B cell (primary cell): ENCODE data around the gene APOA5. TPM values are rescaled to one million over a fixed set of nuclear protein-coding genes. Genes with fewer than 3 reads are reported as not detected.

Experiments
- ATAC-seq: fragments of 200-7000 bp; cut with Tn5 transposase; one replicate; pipeline ENCODE4 v1.10.0; 2021; ENCODE audit warnings: low read depth, mild to moderate bottlenecking, moderate number of reproducible peaks, moderate library complexity
- CTCF ChIA-PET: fragments of 350-600 bp; sonication (Branson Sonifier 250); formaldehyde crosslinking; loops from one replicate; lab custom pipeline; 2021; ENCODE audit warnings: antibody characterized with exemption, inconsistent platforms; lab: Charles Lee
- POLR2A ChIA-PET: fragments of 350-600 bp; sonication (Branson Sonifier 250); formaldehyde crosslinking; loops from one replicate; lab custom pipeline; 2021; ENCODE audit warnings: antibody characterized with exemption; lab: Charles Lee
- DNase-seq: peaks from one replicate; pipeline ENCODE4 v3.0.0; 2013
- H2AFZ ChIP-seq: 2 replicates; pipeline ENCODE4 v1.6.1; 2012; ENCODE audit warnings: mild to moderate bottlenecking, low read depth, low read length; ENCODE audit not compliant: insufficient read depth, poor library complexity, severe bottlenecking
- H3K27ac ChIP-seq, 2 donors: 1 replicate in 1 of 2; 2 replicates in 1 of 2; pipeline ENCODE4 v1.5.1; 2012 to 2013; ENCODE audit warnings: low read length in 2 of 2, mild to moderate bottlenecking in 2 of 2, moderate library complexity in 1 of 2
- H3K27me3 ChIP-seq, 4 experiments: fragments of 200-600 bp in 1 of 4; sonication (generic) in 1 of 4; replicated peaks in 1 of 4; 1 replicate in 2 of 4; 2 replicates in 2 of 4; pipeline versions ENCODE4 v1.6.1 to v1.7.0; 2013 to 2016; ENCODE audit warnings: low read length in 3 of 4, mild to moderate bottlenecking in 2 of 4, mixed read lengths in 1 of 4, moderate library complexity in 1 of 4; ENCODE audit not compliant: insufficient read depth in 4 of 4, control insufficient read depth in 3 of 4; ENCODE audit errors: control extremely low read depth in 1 of 4
- H3K36me3 ChIP-seq, 2 experiments: replicated peaks in 1 of 2; 1 replicate in 1 of 2; 2 replicates in 1 of 2; pipeline versions ENCODE4 v1.6.1 to v1.7.1; 2013; ENCODE audit warnings: low read length in 1 of 2; ENCODE audit not compliant: insufficient read depth in 2 of 2, control insufficient read depth in 1 of 2; ENCODE audit errors: control extremely low read depth in 1 of 2, extremely low read depth in 1 of 2
- H3K4me1 ChIP-seq, 2 donors: fragments of 200-600 bp in 1 of 2; sonication (generic) in 1 of 2; 1 replicate in 1 of 2; 2 replicates in 1 of 2; pipeline versions ENCODE4 v1.5.1 to v1.6.1; 2013 to 2017; ENCODE audit warnings: low read length in 2 of 2; ENCODE audit not compliant: control insufficient read depth in 2 of 2, insufficient read depth in 2 of 2
- H3K4me2 ChIP-seq: replicated peaks from 2 replicates; pipeline ENCODE3; 2012; ENCODE audit warnings: mild to moderate bottlenecking, low read depth, low read length; ENCODE audit not compliant: poor library complexity, severe bottlenecking
- H3K4me3 ChIP-seq, 5 experiments: fragments of 200-600 bp in 1 of 5; sonication (generic) in 1 of 5; 1 replicate in 3 of 5; 2 replicates in 2 of 5; pipeline versions ENCODE4 v1.5.1 to v1.7.0; 2011 to 2016; ENCODE audit warnings: low read length in 4 of 5, mild to moderate bottlenecking in 4 of 5, low read depth in 2 of 5, control low read depth in 1 of 5, moderate library complexity in 1 of 5; ENCODE audit not compliant: insufficient read depth in 1 of 5; ENCODE audit errors: control extremely low read depth in 1 of 5, extremely low read depth in 1 of 5
- H3K79me2 ChIP-seq: fragments of 200-600 bp; sonication (generic); one replicate; pipeline ENCODE4 v1.6.0; 2016; ENCODE audit warnings: low read length; ENCODE audit not compliant: control insufficient read depth, insufficient read depth
- H3K9ac ChIP-seq: fragments of 200-600 bp; sonication (generic); 2 replicates; pipeline ENCODE4 v1.6.1; 2017; ENCODE audit warnings: mild to moderate bottlenecking, low read length, moderate library complexity
- H3K9me3 ChIP-seq, 3 donors: one replicate each; pipeline versions ENCODE4 v1.6.1 to v1.7.1; 2013; ENCODE audit warnings: low read length in 2 of 3; ENCODE audit not compliant: control insufficient read depth in 2 of 3, insufficient read depth in 1 of 3; ENCODE audit errors: control extremely low read depth in 1 of 3
- H4K20me1 ChIP-seq: 2 replicates; pipeline ENCODE4 v1.6.0; 2012; ENCODE audit warnings: mild to moderate bottlenecking, low read length; ENCODE audit not compliant: insufficient read depth, control insufficient read depth, poor library complexity, severe bottlenecking
- H3K27ac Mint-ChIP-seq: one replicate; pipeline ENCODE4 v1.8.0; 2021; ENCODE audit warnings: mixed read lengths
- H3K27me3 Mint-ChIP-seq: one replicate; pipeline ENCODE4 v1.8.0; 2021; ENCODE audit warnings: mixed read lengths
- H3K4me1 Mint-ChIP-seq: one replicate; pipeline ENCODE4 v1.8.0; 2021; ENCODE audit warnings: mixed read lengths
- H3K4me3 Mint-ChIP-seq: one replicate; pipeline ENCODE4 v1.8.0; 2021; ENCODE audit warnings: mixed read lengths
- H3K9me3 Mint-ChIP-seq: one replicate; pipeline ENCODE4 v1.8.0; 2022; ENCODE audit warnings: mixed read lengths; ENCODE audit not compliant: insufficient read depth
- EZH2 ChIP-seq: IDR thresholded peaks from 2 replicates; pipeline ENCODE4 v1.6.1; 2012; ENCODE audit warnings: borderline replicate concordance, low read depth, mild to moderate bottlenecking, moderate library complexity, low read length; ENCODE audit not compliant: insufficient read depth, poor library complexity, severe bottlenecking
- WGBS: methylation state at CpG from one replicate; pipeline ENCODE4 v1.1.5; 2013; ENCODE audit warnings: missing lambda C conversion rate; ENCODE audit not compliant: insufficient coverage; 5-methylcytosine and 5-hydroxymethylcytosine counted together
- intact Hi-C: fragments of 100-400 bp; cut with micrococcal nuclease; formaldehyde crosslinking; loops from one replicate; pipeline ENCODE4 v1.10.0; 2022
- polyA plus RNA-seq: library from polyadenylated mRNA; depleted of rRNA; stranded (reverse); fragments of >200 nt; gene quantifications from 2 replicates; pipeline ENCODE4 v1.2.3, GENCODE V29; 2012
- total RNA-seq, 2 donors: library from RNA; stranded (reverse); fragments of 120-200 nt in 1 of 2; gene quantifications; 1 replicate in 1 of 2; 2 replicates in 1 of 2; pipeline versions ENCODE4 v1.2.3 to v1.2.4, GENCODE V29; 2013 to 2022
- TF ChIP-seq, protein P1 (sequence below): fragments of 200-600 bp; IDR thresholded peaks from one replicate; pipeline ENCODE4 v1.8.0; 2022; ENCODE audit warnings: antibody characterized with exemption, mild to moderate bottlenecking

The APOA5 gene
- total and polyA plus RNA-seq, 2 donors (not counting 1 experiment from before 2014, with no cell fraction given): not detected

DNA sequence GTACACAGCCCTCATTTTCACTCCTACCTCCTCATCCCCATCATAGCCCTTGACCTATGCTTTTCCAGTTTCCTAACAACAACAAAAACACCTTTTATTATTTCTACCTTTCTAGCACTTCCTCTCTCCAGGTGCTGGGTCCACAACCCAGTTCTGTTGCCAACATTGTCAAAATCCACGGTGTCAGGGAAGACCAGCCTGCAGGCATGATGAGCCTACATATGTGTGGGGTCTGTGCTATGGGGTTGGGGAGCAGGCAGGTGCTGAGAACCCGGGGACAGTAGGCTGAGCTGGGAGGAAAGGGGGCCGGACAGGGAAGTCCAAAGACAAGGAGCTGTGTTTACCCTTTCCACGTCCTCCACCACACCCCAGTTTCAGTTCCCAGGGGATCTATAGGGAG lies 3.1 kb downstream of the APOA5 start:
- TF ChIP-seq, protein P1, sequence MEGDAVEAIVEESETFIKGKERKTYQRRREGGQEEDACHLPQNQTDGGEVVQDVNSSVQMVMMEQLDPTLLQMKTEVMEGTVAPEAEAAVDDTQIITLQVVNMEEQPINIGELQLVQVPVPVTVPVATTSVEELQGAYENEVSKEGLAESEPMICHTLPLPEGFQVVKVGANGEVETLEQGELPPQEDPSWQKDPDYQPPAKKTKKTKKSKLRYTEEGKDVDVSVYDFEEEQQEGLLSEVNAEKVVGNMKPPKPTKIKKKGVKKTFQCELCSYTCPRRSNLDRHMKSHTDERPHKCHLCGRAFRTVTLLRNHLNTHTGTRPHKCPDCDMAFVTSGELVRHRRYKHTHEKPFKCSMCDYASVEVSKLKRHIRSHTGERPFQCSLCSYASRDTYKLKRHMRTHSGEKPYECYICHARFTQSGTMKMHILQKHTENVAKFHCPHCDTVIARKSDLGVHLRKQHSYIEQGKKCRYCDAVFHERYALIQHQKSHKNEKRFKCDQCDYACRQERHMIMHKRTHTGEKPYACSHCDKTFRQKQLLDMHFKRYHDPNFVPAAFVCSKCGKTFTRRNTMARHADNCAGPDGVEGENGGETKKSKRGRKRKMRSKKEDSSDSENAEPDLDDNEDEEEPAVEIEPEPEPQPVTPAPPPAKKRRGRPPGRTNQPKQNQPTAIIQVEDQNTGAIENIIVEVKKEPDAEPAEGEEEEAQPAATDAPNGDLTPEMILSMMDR: no peak
- TF ChIP-seq EZH2: no peak
- ATAC-seq (no peak), DNase-seq (no peak)
- Histone ChIP-seq H3K27ac (peak overlapping the region; percentile 47 to 82), H2AFZ (peak overlapping the region; percentile 96), H3K9me3 (no peaks in the 10 kb centered on the region), H4K20me1 (no peaks in the 10 kb centered on the region), H3K9ac (peak overlapping the region; percentile 88), H3K36me3 (peaks cover 4 to 32% of the 10 kb centered on the region in 2 experiments), H3K79me2 (peaks cover 34% of the 10 kb centered on the region), H3K4me1 (peaks cover 22 to 29% of the 10 kb centered on the region in 2 donors), H3K4me2 (peak overlapping the region; percentile 91), H3K4me3 (peak overlapping the region; percentile 69 to 88 (median 81)), H3K27me3 (peaks cover 0 to 10% (median 0%) of the 10 kb centered on the region in 4 experiments)
- intact Hi-C loops: loop anchor here (1.0 to 5.0 kb wide), 4 partner anchors 15 to 539 kb away; partner anchors contain the start of genes CEP164, PCSK7, RNF214 and SIDT2
- H3K4me1 Mint-ChIP-seq: peaks cover 37% of the 10 kb centered on the region
- POLR2A ChIA-PET: interaction anchor here (1.9 to 2.3 kb wide), 2 partner anchors 14 to 16 kb away, joined by 6 to 11 read pairs; partner anchors contain the start of gene BUD13
- H3K27me3 Mint-ChIP-seq: peaks cover 7% of the 10 kb centered on the region
- peak overlapping the region; percentile 98 for H3K4me3 Mint-ChIP-seq
- CTCF ChIA-PET: interaction anchor here (1.3 to 7.1 kb wide), 4 partner anchors 48 to 439 kb away, joined by 5 to 80 read pairs (median 28); partner anchors contain the start of gene APOA1
- H3K9me3 Mint-ChIP-seq: no peaks in the 10 kb centered on the region
- peak overlapping the region; percentile 98 for H3K27ac Mint-ChIP-seq
- no CpG with 5 or more reads among the region's 4 CpGs for WGBS
